K562 (cell line): ENCODE results near the gene ADGRA1. TPM values are rescaled to one million over a fixed set of nuclear protein-coding genes. Genes with fewer than 3 reads are reported as not detected.

Source experiments
- polyA plus RNA-seq, 8 experiments: library from polyadenylated mRNA; depleted of rRNA in 4 of 8; stranded (reverse) in 5 of 8; unstranded in 3 of 8; fragments of >200 nt; fragmentation: Nextera tagmentation in 2 of 8; fragmentation: Illumina TruSeq in 1 of 8; extraction: Ambion mirVana in 2 of 8; extraction: Trizol in 1 of 8; gene quantifications; 2 replicates each; pipeline versions ENCODE4 v1.2.1 to v1.2.3, GENCODE V29; 2011 to 2014; ENCODE audit warnings: inconsistent platforms in 1 of 8, missing spikeins in 1 of 8
- total RNA-seq, 7 experiments: library from RNA; depleted of rRNA in 6 of 7; stranded (reverse); fragments of >200 nt in 6 of 7; fragmentation: Illumina TruSeq in 2 of 7; extraction: Trizol in 2 of 7; gene quantifications; 2 replicates each; pipeline versions ENCODE4 v1.2.1 to v1.2.3, GENCODE V29; 2011 to 2021; ENCODE audit warnings: low replicate concordance in 1 of 7

ADGRA1 gene
- total and polyA plus RNA-seq, 9 of the 15 experiments (the other 6 are each of a cell fraction or from before 2014, with no cell fraction given): not detected

Other genes with a start within 250 kb of the ADGRA1 start
Only the 7 nearest of the 8 such genes appear.
- not detected in 2 replicates for gene CFAP46, start 145.4 kb upstream of the ADGRA1 start, total RNA-seq (2014; rRNA removed)
- gene CFAP46, start 145.4 kb upstream of the ADGRA1 start, total RNA-seq (2014; rRNA removed; fragmentation: Illumina TruSeq; extraction: Trizol): not detected in 2 replicates
- not detected in 2 replicates for gene CFAP46, start 145.4 kb upstream of the ADGRA1 start, total RNA-seq (2015; rRNA removed; fragmentation: Illumina TruSeq; extraction: Trizol)
- not detected in 2 replicates for gene CFAP46, start 145.4 kb upstream of the ADGRA1 start, total RNA-seq (2021)
- gene CFAP46, start 145.4 kb upstream of the ADGRA1 start, polyA plus RNA-seq (2011; rRNA removed): not detected in 2 replicates
- gene CFAP46, start 145.4 kb upstream of the ADGRA1 start, polyA plus RNA-seq (2014; fragmentation: Illumina TruSeq; extraction: Trizol): not detected in 2 replicates
- gene CFAP46, start 145.4 kb upstream of the ADGRA1 start, polyA plus RNA-seq (2014; fragmentation: Nextera tagmentation; extraction: Ambion mirVana): not detected
- gene CFAP46, start 145.4 kb upstream of the ADGRA1 start, polyA plus RNA-seq (2014; rRNA removed): not detected in 2 replicates
- gene KNDC1, start 72.3 kb downstream of the ADGRA1 start, total RNA-seq (2014; rRNA removed): under 0.01 TPM in 1 of 2 replicates, not detected in the other
- gene KNDC1, start 72.3 kb downstream of the ADGRA1 start, total RNA-seq (2014; rRNA removed; fragmentation: Illumina TruSeq; extraction: Trizol): not detected in 2 replicates
- not detected in 2 replicates for gene KNDC1, start 72.3 kb downstream of the ADGRA1 start, total RNA-seq (2015; rRNA removed; fragmentation: Illumina TruSeq; extraction: Trizol)
- gene KNDC1, start 72.3 kb downstream of the ADGRA1 start, total RNA-seq (2021): 0.11 TPM in 1 of 2 replicates, not detected in the other
- gene KNDC1, start 72.3 kb downstream of the ADGRA1 start, polyA plus RNA-seq (2011; rRNA removed): 0.20 and 0.26 TPM in 2 replicates
- not detected in 2 replicates for gene KNDC1, start 72.3 kb downstream of the ADGRA1 start, polyA plus RNA-seq (2014; fragmentation: Illumina TruSeq; extraction: Trizol)
- not detected for gene KNDC1, start 72.3 kb downstream of the ADGRA1 start, polyA plus RNA-seq (2014; fragmentation: Nextera tagmentation; extraction: Ambion mirVana)
- 0.07 TPM in 1 of 2 replicates, not detected in the other for gene KNDC1, start 72.3 kb downstream of the ADGRA1 start, polyA plus RNA-seq (2014; rRNA removed)
- gene UTF1, start 142.3 kb downstream of the ADGRA1 start, total RNA-seq (2014; rRNA removed): not detected in 2 replicates
- gene UTF1, start 142.3 kb downstream of the ADGRA1 start, total RNA-seq (2014; rRNA removed; fragmentation: Illumina TruSeq; extraction: Trizol): not detected in 2 replicates
- not detected in 2 replicates for gene UTF1, start 142.3 kb downstream of the ADGRA1 start, total RNA-seq (2015; rRNA removed; fragmentation: Illumina TruSeq; extraction: Trizol)
- 0.16 and 0.35 TPM in 2 replicates for gene UTF1, start 142.3 kb downstream of the ADGRA1 start, total RNA-seq (2021)
- gene UTF1, start 142.3 kb downstream of the ADGRA1 start, polyA plus RNA-seq (2011; rRNA removed): not detected in 2 replicates
- not detected in 2 replicates for gene UTF1, start 142.3 kb downstream of the ADGRA1 start, polyA plus RNA-seq (2014; fragmentation: Illumina TruSeq; extraction: Trizol)
- not detected for gene UTF1, start 142.3 kb downstream of the ADGRA1 start, polyA plus RNA-seq (2014; fragmentation: Nextera tagmentation; extraction: Ambion mirVana)
- 0.46 TPM in 1 of 2 replicates, not detected in the other for gene UTF1, start 142.3 kb downstream of the ADGRA1 start, polyA plus RNA-seq (2014; rRNA removed)
- 0.45 and 0.49 TPM in 2 replicates for gene VENTX, start 149.9 kb downstream of the ADGRA1 start, total RNA-seq (2014; rRNA removed)
- gene VENTX, start 149.9 kb downstream of the ADGRA1 start, total RNA-seq (2014; rRNA removed; fragmentation: Illumina TruSeq; extraction: Trizol): 0.16 and 0.18 TPM in 2 replicates
- gene VENTX, start 149.9 kb downstream of the ADGRA1 start, total RNA-seq (2015; rRNA removed; fragmentation: Illumina TruSeq; extraction: Trizol): 0.07 and 0.23 TPM in 2 replicates
- 0.55 and 0.69 TPM in 2 replicates for gene VENTX, start 149.9 kb downstream of the ADGRA1 start, total RNA-seq (2021)
- 0.03 and 0.21 TPM in 2 replicates for gene VENTX, start 149.9 kb downstream of the ADGRA1 start, polyA plus RNA-seq (2011; rRNA removed)
- 0.19 and 0.29 TPM in 2 replicates for gene VENTX, start 149.9 kb downstream of the ADGRA1 start, polyA plus RNA-seq (2014; fragmentation: Illumina TruSeq; extraction: Trizol)
- under 1 TPM in 1 of 2 experiments, not detected in 1; 0.07 TPM for gene VENTX, start 149.9 kb downstream of the ADGRA1 start, polyA plus RNA-seq (2014; fragmentation: Nextera tagmentation; extraction: Ambion mirVana)
- 0.36 and 0.70 TPM in 2 replicates for gene VENTX, start 149.9 kb downstream of the ADGRA1 start, polyA plus RNA-seq (2014; rRNA removed)
- 2.9 and 3.3 TPM in 2 replicates for gene ADAM8, start 188.9 kb downstream of the ADGRA1 start, total RNA-seq (2014; rRNA removed)
- gene ADAM8, start 188.9 kb downstream of the ADGRA1 start, total RNA-seq (2014; rRNA removed; fragmentation: Illumina TruSeq; extraction: Trizol): 0.19 and 0.25 TPM in 2 replicates
- 1.0 TPM in 2 replicates for gene ADAM8, start 188.9 kb downstream of the ADGRA1 start, total RNA-seq (2015; rRNA removed; fragmentation: Illumina TruSeq; extraction: Trizol)
- 6.1 and 7.0 TPM in 2 replicates for gene ADAM8, start 188.9 kb downstream of the ADGRA1 start, total RNA-seq (2021)
- 1.5 and 5.8 TPM in 2 replicates for gene ADAM8, start 188.9 kb downstream of the ADGRA1 start, polyA plus RNA-seq (2011; rRNA removed)
- gene ADAM8, start 188.9 kb downstream of the ADGRA1 start, polyA plus RNA-seq (2014; fragmentation: Illumina TruSeq; extraction: Trizol): 1.1 and 3.4 TPM in 2 replicates
- gene ADAM8, start 188.9 kb downstream of the ADGRA1 start, polyA plus RNA-seq (2014; fragmentation: Nextera tagmentation; extraction: Ambion mirVana): under 1 TPM; 0.07 to 0.14 TPM
- 5.0 and 7.2 TPM in 2 replicates for gene ADAM8, start 188.9 kb downstream of the ADGRA1 start, polyA plus RNA-seq (2014; rRNA removed)
- gene TUBGCP2, start 220.9 kb downstream of the ADGRA1 start, total RNA-seq (2014; rRNA removed): 35.1 and 44.2 TPM in 2 replicates
- 21.0 and 22.1 TPM in 2 replicates for gene TUBGCP2, start 220.9 kb downstream of the ADGRA1 start, total RNA-seq (2014; rRNA removed; fragmentation: Illumina TruSeq; extraction: Trizol)
- gene TUBGCP2, start 220.9 kb downstream of the ADGRA1 start, total RNA-seq (2015; rRNA removed; fragmentation: Illumina TruSeq; extraction: Trizol): 23.3 and 27.0 TPM in 2 replicates
- gene TUBGCP2, start 220.9 kb downstream of the ADGRA1 start, total RNA-seq (2021): 56.6 and 56.7 TPM in 2 replicates
- 39.3 and 45.1 TPM in 2 replicates for gene TUBGCP2, start 220.9 kb downstream of the ADGRA1 start, polyA plus RNA-seq (2011; rRNA removed)
- 28.4 and 35.5 TPM in 2 replicates for gene TUBGCP2, start 220.9 kb downstream of the ADGRA1 start, polyA plus RNA-seq (2014; fragmentation: Illumina TruSeq; extraction: Trizol)
- gene TUBGCP2, start 220.9 kb downstream of the ADGRA1 start, polyA plus RNA-seq (2014; fragmentation: Nextera tagmentation; extraction: Ambion mirVana): 1 to 10 TPM; 4.3 to 4.4 TPM
- gene TUBGCP2, start 220.9 kb downstream of the ADGRA1 start, polyA plus RNA-seq (2014; rRNA removed): 32.0 and 33.0 TPM in 2 replicates
- 36.3 and 44.4 TPM in 2 replicates for gene ZNF511, start 221.0 kb downstream of the ADGRA1 start, total RNA-seq (2014; rRNA removed)
- gene ZNF511, start 221.0 kb downstream of the ADGRA1 start, total RNA-seq (2014; rRNA removed; fragmentation: Illumina TruSeq; extraction: Trizol): 19.2 and 24.5 TPM in 2 replicates
- 46.6 and 48.8 TPM in 2 replicates for gene ZNF511, start 221.0 kb downstream of the ADGRA1 start, total RNA-seq (2015; rRNA removed; fragmentation: Illumina TruSeq; extraction: Trizol)
- gene ZNF511, start 221.0 kb downstream of the ADGRA1 start, total RNA-seq (2021): 69.3 and 72.9 TPM in 2 replicates
- gene ZNF511, start 221.0 kb downstream of the ADGRA1 start, polyA plus RNA-seq (2011; rRNA removed): 37.3 and 40.1 TPM in 2 replicates
- 47.2 and 51.8 TPM in 2 replicates for gene ZNF511, start 221.0 kb downstream of the ADGRA1 start, polyA plus RNA-seq (2014; fragmentation: Illumina TruSeq; extraction: Trizol)
- gene ZNF511, start 221.0 kb downstream of the ADGRA1 start, polyA plus RNA-seq (2014; fragmentation: Nextera tagmentation; extraction: Ambion mirVana): 1 to 10 TPM in 1 of 2 experiments, under 1 TPM in 1; 0.61 to 3.7 TPM
- 57.4 TPM in 2 replicates for gene ZNF511, start 221.0 kb downstream of the ADGRA1 start, polyA plus RNA-seq (2014; rRNA removed)